Tibial artery (tissue), 4 donors: Measurements from ENCODE around the gene GALNT17.
"Not testable (repeated sequence)": the region's sequence is repeated elsewhere in the genome, so short reads cannot be mapped to it uniquely, and the experiment has no call there.

Experiments
- DNase-seq, 2 donors: peaks; one replicate each; pipeline ENCODE4 v3.0.0-alpha.2; 2019
- H3K27ac ChIP-seq, 2 donors: fragments of 200-600 bp; sonication (generic) in 1 of 2; 1 replicate in 1 of 2; 2 replicates in 1 of 2; pipeline ENCODE4 v1.5.1; 2018 to 2019; ENCODE audit warnings: mild to moderate bottlenecking in 1 of 2
- H3K27me3 ChIP-seq, 2 donors: fragments of 200-600 bp; sonication (generic) in 1 of 2; one replicate each; pipeline versions ENCODE4 v1.5.1 to v1.6.0; 2016 to 2019
- H3K36me3 ChIP-seq, 3 donors: fragments of 200-600 bp; sonication (generic) in 2 of 3; one replicate each; pipeline ENCODE4 v1.5.1; 2016 to 2019; ENCODE audit warnings: mild to moderate bottlenecking in 2 of 3
- H3K4me1 ChIP-seq, 4 donors: fragments of 200-600 bp; sonication (generic) in 2 of 4; 1 replicate in 3 of 4; 2 replicates in 1 of 4; pipeline ENCODE4 v1.5.1; 2016 to 2019
- H3K4me3 ChIP-seq, 2 donors: fragments of 200-600 bp; sonication (generic) in 1 of 2; 1 replicate in 1 of 2; 2 replicates in 1 of 2; pipeline ENCODE4 v1.5.1; 2018 to 2019; ENCODE audit warnings: mild to moderate bottlenecking in 2 of 2
- H3K9me3 ChIP-seq, 3 donors: fragments of 200-600 bp; sonication (generic) in 1 of 3; one replicate each; pipeline ENCODE4 v1.5.1; 2016 to 2019
- intact Hi-C: fragments of 100-400 bp; cut with DNase I; formaldehyde crosslinking; loops from one replicate; pipeline ENCODE4 v1.15.0; 2023; ENCODE audit warnings: low total_unique reads
- TF ChIP-seq, protein P1 (sequence below), 2 experiments: fragments of 200-600 bp in 1 of 2; fragments of 450-650 bp in 1 of 2; IDR thresholded peaks; one replicate each; pipeline ENCODE4 v1.5.1; 2017 to 2019; ENCODE audit warnings: antibody characterized with exemption in 2 of 2, mild to moderate bottlenecking in 1 of 2, moderate library complexity in 1 of 2

The GALNT17 gene

DNA sequence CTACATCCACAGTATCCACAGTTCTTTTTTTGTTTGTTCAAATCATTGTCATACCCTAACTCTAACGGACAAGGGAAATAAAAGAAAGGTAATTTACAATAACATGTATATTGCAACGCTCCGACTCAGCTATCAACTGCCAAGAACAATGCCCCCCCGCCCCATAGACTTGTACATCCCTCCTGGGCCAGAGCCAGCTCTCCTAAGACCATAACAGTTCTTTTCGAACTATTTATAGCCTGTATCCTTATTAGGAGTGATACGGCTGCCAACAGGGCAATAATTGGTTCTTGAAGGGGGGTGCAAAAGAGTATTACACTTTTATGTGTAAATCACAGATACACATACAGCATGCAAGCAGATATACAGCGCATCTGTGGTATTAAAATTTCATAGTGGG is 495.7 kb downstream of the GALNT17 start:
- Histone ChIP-seq H3K4me1 (peaks cover 0 to 65% (median 18%) of the 10 kb centered on the region in 4 donors), H3K27ac (peak overlapping the region in 1 of 2 donors; percentile 6), H3K9me3 (no peaks in the 10 kb centered on the region), H3K4me3 (no peak overlapping the region), H3K27me3 (no peaks in the 10 kb centered on the region), H3K36me3 (no peaks in the 10 kb centered on the region)
- no peak for DNase-seq
- intact Hi-C loops, result no loop called here
- TF ChIP-seq, protein P1, sequence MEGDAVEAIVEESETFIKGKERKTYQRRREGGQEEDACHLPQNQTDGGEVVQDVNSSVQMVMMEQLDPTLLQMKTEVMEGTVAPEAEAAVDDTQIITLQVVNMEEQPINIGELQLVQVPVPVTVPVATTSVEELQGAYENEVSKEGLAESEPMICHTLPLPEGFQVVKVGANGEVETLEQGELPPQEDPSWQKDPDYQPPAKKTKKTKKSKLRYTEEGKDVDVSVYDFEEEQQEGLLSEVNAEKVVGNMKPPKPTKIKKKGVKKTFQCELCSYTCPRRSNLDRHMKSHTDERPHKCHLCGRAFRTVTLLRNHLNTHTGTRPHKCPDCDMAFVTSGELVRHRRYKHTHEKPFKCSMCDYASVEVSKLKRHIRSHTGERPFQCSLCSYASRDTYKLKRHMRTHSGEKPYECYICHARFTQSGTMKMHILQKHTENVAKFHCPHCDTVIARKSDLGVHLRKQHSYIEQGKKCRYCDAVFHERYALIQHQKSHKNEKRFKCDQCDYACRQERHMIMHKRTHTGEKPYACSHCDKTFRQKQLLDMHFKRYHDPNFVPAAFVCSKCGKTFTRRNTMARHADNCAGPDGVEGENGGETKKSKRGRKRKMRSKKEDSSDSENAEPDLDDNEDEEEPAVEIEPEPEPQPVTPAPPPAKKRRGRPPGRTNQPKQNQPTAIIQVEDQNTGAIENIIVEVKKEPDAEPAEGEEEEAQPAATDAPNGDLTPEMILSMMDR (IDR thresholded peaks at IDR 0.05), result no peak

DNA sequence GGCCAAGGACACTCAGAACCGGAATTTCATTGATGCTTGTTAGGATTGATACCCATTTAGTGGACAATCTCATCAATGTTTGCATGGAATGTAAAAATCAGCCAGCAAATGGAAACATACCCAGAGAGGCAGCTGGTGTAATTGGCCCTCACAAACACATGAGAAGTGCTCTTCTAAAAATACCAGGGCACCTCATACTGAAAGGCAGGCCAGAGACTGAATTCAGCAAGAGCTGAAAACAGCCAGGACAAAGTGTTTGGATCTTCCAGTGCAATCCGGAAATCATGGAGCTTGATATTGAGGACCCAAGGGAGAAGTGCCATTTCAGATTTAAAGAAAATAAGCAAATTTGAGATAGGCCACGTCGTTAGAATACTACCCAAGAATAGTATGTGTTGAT is 498.6 kb downstream of the GALNT17 start:
- Histone ChIP-seq H3K27ac (peak overlapping the region; percentile 14 to 38), H3K4me3 (no peak overlapping the region), H3K9me3 (no peaks in the 10 kb centered on the region), H3K4me1 (peaks cover 0 to 83% (median 31%) of the 10 kb centered on the region in 4 donors), H3K27me3 (no peaks in the 10 kb centered on the region), H3K36me3 (no peaks in the 10 kb centered on the region)
- no peak for DNase-seq
- TF ChIP-seq, protein P1 (IDR thresholded peaks at IDR 0.05), result no peak
- intact Hi-C loops, result no loop called here

DNA sequence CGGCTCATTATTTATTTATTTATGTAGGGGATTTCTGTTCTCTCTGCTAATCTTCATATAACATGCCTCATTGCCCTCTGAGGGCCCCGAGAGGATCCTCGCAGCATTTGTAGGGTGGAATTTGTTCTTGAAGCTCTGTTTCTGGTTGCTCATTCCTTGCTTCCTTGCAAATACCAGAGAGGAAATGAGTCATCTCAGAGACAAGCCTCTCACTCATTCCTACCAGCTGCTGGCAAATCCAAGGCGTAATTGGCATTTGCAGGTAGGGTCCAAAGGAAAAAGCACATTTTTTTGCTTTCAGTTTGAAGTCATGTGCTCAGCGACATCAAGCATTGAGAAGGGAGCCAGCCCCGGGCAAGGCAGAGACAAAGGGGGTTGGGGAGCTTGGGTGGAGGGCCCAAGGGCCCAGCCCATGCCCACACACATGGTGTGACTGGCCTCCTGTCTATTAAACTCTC is 501.6 kb downstream of the GALNT17 start:
- Histone ChIP-seq H3K4me1 (peaks cover 0 to 57% (median 15%) of the 10 kb centered on the region in 4 donors), H3K27me3 (no peaks in the 10 kb centered on the region), H3K9me3 (no peaks in the 10 kb centered on the region), H3K4me3 (peak overlapping the region in 1 of 2 donors; percentile 8), H3K27ac (peak overlapping the region; percentile 63 to 65), H3K36me3 (no peaks in the 10 kb centered on the region)
- TF ChIP-seq, protein P1 (IDR thresholded peaks at IDR 0.05), result no peak
- intact Hi-C loops, result no loop called here
- DNase-seq, result no peak

DNA sequence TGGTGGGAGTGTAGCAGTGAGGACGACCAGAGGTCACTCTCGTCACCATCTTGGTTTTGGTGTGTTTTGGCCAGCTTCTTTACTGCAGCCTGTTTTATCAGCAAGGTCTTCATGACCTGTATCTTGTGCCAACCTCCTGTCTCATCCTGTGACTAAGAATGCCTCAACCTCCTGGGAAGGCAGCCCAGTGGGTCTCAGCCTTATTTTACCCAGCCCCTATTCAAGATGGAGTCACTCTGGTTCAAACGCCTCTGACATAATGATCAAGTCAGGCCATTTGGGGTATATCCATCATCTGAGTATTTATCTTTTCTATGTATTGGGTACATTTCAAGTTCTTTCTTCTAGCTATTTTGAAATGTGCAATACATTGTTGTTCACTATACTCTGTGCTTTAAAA is 503.9 kb downstream of the GALNT17 start:
- H3K27ac ChIP-seq, H3K4me3 ChIP-seq, H3K36me3 ChIP-seq, H3K27me3 ChIP-seq, intact Hi-C loops, DNase-seq, H3K9me3 ChIP-seq: not testable (repeated sequence)
- peaks cover 0 to 35% (median 15%) of the 10 kb centered on the region in 4 donors for H3K4me1 ChIP-seq

DNA sequence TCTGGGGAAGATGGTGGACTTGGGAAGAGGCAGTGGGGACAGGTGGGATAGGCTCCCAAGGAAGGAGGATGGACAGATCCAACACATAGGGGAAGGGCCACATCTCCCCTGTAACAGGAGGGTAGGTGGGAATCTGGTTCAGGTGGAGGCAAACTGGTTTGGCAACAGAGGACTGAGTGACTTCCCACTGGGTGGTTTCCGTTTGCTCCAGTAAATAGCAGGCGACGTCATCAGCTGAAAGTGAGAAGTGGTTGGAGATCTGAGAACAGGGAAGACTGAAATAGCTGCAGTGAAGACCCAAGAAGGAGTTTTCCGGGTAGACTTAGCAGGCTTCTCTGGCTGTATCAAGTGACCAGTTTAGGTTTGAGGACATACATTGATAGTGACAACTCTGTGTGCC is 504.4 kb downstream of the GALNT17 start:
- TF ChIP-seq, protein P1 (IDR thresholded peaks at IDR 0.05), result no peak
- H3K4me3 ChIP-seq, result no peak overlapping the region
- no peak overlapping the region for H3K27ac ChIP-seq
- H3K36me3 ChIP-seq, result no peaks in the 10 kb centered on the region
- intact Hi-C loops, result no loop called here
- no peak for DNase-seq
- H3K4me1 ChIP-seq, result peaks cover 0 to 30% (median 15%) of the 10 kb centered on the region in 4 donors
- no peaks in the 10 kb centered on the region for H3K9me3 ChIP-seq
- H3K27me3 ChIP-seq, result no peaks in the 10 kb centered on the region

- TF ChIP-seq, protein P1 (IDR thresholded peaks at IDR 0.05), result no peak
- no peak overlapping the region for H3K4me3 ChIP-seq
- H3K36me3 ChIP-seq, result no peaks in the 10 kb centered on the region
- peaks cover 0 to 18% (median 13%) of the 10 kb centered on the region in 4 donors for H3K4me1 ChIP-seq
- no peak for DNase-seq
- H3K27ac ChIP-seq, result no peak overlapping the region
- intact Hi-C loops, result no loop called here
- H3K9me3 ChIP-seq, result no peaks in the 10 kb centered on the region
- no peaks in the 10 kb centered on the region for H3K27me3 ChIP-seq
These were observed 505.6 kb downstream of the GALNT17 start for GRCh38 chr7:71637578-71637977.
